Thymus (tissue), 11 donors: ENCODE results near the gene VMP1. TPM values are rescaled to one million over a fixed set of nuclear protein-coding genes. Genes with fewer than 3 reads are reported as not detected.
"Not testable (repeated sequence)": the region's sequence is repeated elsewhere in the genome, so short reads cannot be mapped to it uniquely, and the experiment has no call there.

Source experiments
- DNase-seq, 9 donors: peaks; one replicate each; pipeline ENCODE4 v3.0.0-alpha.2; 2013; ENCODE audit warnings: low spot score in 9 of 9, low read depth in 6 of 9, missing footprints in 1 of 9
- H3K27ac ChIP-seq, 2 donors: one replicate each; pipeline ENCODE4 v1.5.1; 2013; ENCODE audit warnings: control low read depth in 1 of 2, low read depth in 1 of 2, low read length in 1 of 2, mild to moderate bottlenecking in 1 of 2, moderate library complexity in 1 of 2
- H3K27me3 ChIP-seq, 2 donors: one replicate each; pipeline ENCODE4 v1.5.1; 2013; ENCODE audit warnings: low read length in 1 of 2; ENCODE audit not compliant: control insufficient read depth in 2 of 2, insufficient read depth in 1 of 2
- H3K36me3 ChIP-seq, 2 donors: one replicate each; pipeline ENCODE4 v1.5.1; 2013; ENCODE audit warnings: low read length in 1 of 2, mild to moderate bottlenecking in 1 of 2, moderate library complexity in 1 of 2; ENCODE audit not compliant: control insufficient read depth in 2 of 2, insufficient read depth in 2 of 2
- H3K4me1 ChIP-seq, 2 donors: one replicate each; pipeline ENCODE4 v1.5.1; 2013; ENCODE audit warnings: low read length in 2 of 2; ENCODE audit not compliant: control insufficient read depth in 2 of 2, insufficient read depth in 2 of 2
- H3K4me3 ChIP-seq, 2 donors: one replicate each; pipeline ENCODE4 v1.5.1; 2013; ENCODE audit warnings: low read length in 2 of 2, control low read depth in 1 of 2, mild to moderate bottlenecking in 1 of 2
- H3K9me3 ChIP-seq, 2 donors: one replicate each; pipeline ENCODE4 v1.5.1; 2013; ENCODE audit warnings: low read length in 1 of 2, mild to moderate bottlenecking in 1 of 2; ENCODE audit not compliant: control insufficient read depth in 2 of 2, insufficient read depth in 1 of 2
- WGBS: extraction: QIAGEN DNeasy Blood & Tissue Kit; methylation state at CpG from one replicate; pipeline ENCODE4 v1.1.7; 2013; 5-methylcytosine and 5-hydroxymethylcytosine counted together
- polyA plus RNA-seq: library from polyadenylated mRNA; stranded (reverse); fragments of 200-250 nt; gene quantifications from one replicate; pipeline ENCODE4 v1.2.3, GENCODE V29; 2013
- total RNA-seq: library from RNA; stranded (reverse); fragments of 120-200 nt; gene quantifications from one replicate; pipeline ENCODE4 v1.2.4, GENCODE V29; 2013
- donor health status: healthy.

VMP1 gene
- total and polyA plus RNA-seq, 2 donors, result 72.3 to 202 TPM

GRCh38 chr17:59840329-59841090 lies 133.1 kb downstream of the VMP1 start:
- DNase-seq, result no peak
- Histone ChIP-seq H3K27ac (peak overlapping the region; percentile 41 to 60), H3K4me3 (peak overlapping the region; percentile 41 to 45), H3K27me3 (no peaks in the 10 kb centered on the region), H3K4me1 (peaks cover 0 to 5% of the 10 kb centered on the region in 2 donors), H3K9me3 (no peaks in the 10 kb centered on the region), H3K36me3 (peaks cover 14 to 15% of the 10 kb centered on the region in 2 donors)
- WGBS, result 92% methylated on average over 4 of the region's 4 CpGs

GRCh38 chr17:59841091-59841881 lies 133.8 kb downstream of the VMP1 start:
- 86% methylated on average over 7 of the region's 7 CpGs for WGBS
- H3K27me3 ChIP-seq, DNase-seq, H3K9me3 ChIP-seq: not testable (repeated sequence)
- H3K27ac ChIP-seq, result peak overlapping the region; percentile 41 to 42
- peaks cover 0 to 11% of the 10 kb centered on the region in 2 donors for H3K4me1 ChIP-seq
- peak overlapping the region in 1 of 2 donors; percentile 41 for H3K4me3 ChIP-seq
- peaks cover 14 to 15% of the 10 kb centered on the region in 2 donors for H3K36me3 ChIP-seq

- H3K27ac ChIP-seq, result peak overlapping the region in 1 of 2 donors; percentile 15
- H3K36me3 ChIP-seq, result peaks cover 14 to 15% of the 10 kb centered on the region in 2 donors
- 93% methylated on average over 4 of the region's 4 CpGs for WGBS
- peaks cover 0 to 17% of the 10 kb centered on the region in 2 donors for H3K4me1 ChIP-seq
- not testable (repeated sequence) for H3K4me3 ChIP-seq, DNase-seq, H3K9me3 ChIP-seq, H3K27me3 ChIP-seq
Observed at GRCh38 chr17:59841882-59842263, 134.4 kb downstream of the VMP1 start.

GRCh38 chr17:59842901-59843652 lies 135.6 kb downstream of the VMP1 start:
- H3K4me1 ChIP-seq, result peaks cover 0 to 21% of the 10 kb centered on the region in 2 donors
- no peak for DNase-seq
- H3K36me3 ChIP-seq, result peaks cover 14 to 15% of the 10 kb centered on the region in 2 donors
- no peaks in the 10 kb centered on the region for H3K27me3 ChIP-seq
- H3K9me3 ChIP-seq, result no peaks in the 10 kb centered on the region
- peak overlapping the region in 1 of 2 donors; percentile 18 for H3K27ac ChIP-seq
- WGBS, result 95% methylated on average over 13 of the region's 13 CpGs
- no peak overlapping the region for H3K4me3 ChIP-seq

- Histone ChIP-seq H3K36me3 (peaks cover 6 to 10% of the 10 kb centered on the region in 2 donors), H3K4me1 (peaks cover 0 to 30% of the 10 kb centered on the region in 2 donors), H3K9me3 (no peaks in the 10 kb centered on the region), H3K27me3 (no peaks in the 10 kb centered on the region), H3K27ac (peak overlapping the region; percentile 18 to 87), H3K4me3 (no peak overlapping the region)
- DNase-seq, result no peak
- 94% methylated on average over 3 of the region's 3 CpGs for WGBS
Observed at GRCh38 chr17:59844884-59845594, 137.6 kb downstream of the VMP1 start.

GRCh38 chr17:59845595-59846393 lies 138.3 kb downstream of the VMP1 start:
- peaks cover 5% of the 10 kb centered on the region in 2 donors for H3K36me3 ChIP-seq
- 66% methylated on average over 3 of the region's 3 CpGs for WGBS
- no peak overlapping the region for H3K4me3 ChIP-seq
- H3K27me3 ChIP-seq, result no peaks in the 10 kb centered on the region
- H3K9me3 ChIP-seq, result no peaks in the 10 kb centered on the region
- H3K27ac ChIP-seq, result peak overlapping the region; percentile 58 to 87
- peaks cover 0 to 30% of the 10 kb centered on the region in 2 donors for H3K4me1 ChIP-seq
- no peak for DNase-seq

GRCh38 chr17:59846394-59847165 lies 139.1 kb downstream of the VMP1 start:
- peak overlapping the region; percentile 3 to 87 for H3K27ac ChIP-seq
- no peaks in the 10 kb centered on the region for H3K27me3 ChIP-seq
- peaks cover 5% of the 10 kb centered on the region in 2 donors for H3K36me3 ChIP-seq
- H3K9me3 ChIP-seq, result no peaks in the 10 kb centered on the region
- DNase-seq, result no peak
- H3K4me1 ChIP-seq, result peaks cover 0 to 30% of the 10 kb centered on the region in 2 donors
- H3K4me3 ChIP-seq, result no peak overlapping the region
- 92% methylated on average over 7 of the region's 7 CpGs for WGBS
